ENCODE results near the gene PECR.

PECR gene

DNA sequence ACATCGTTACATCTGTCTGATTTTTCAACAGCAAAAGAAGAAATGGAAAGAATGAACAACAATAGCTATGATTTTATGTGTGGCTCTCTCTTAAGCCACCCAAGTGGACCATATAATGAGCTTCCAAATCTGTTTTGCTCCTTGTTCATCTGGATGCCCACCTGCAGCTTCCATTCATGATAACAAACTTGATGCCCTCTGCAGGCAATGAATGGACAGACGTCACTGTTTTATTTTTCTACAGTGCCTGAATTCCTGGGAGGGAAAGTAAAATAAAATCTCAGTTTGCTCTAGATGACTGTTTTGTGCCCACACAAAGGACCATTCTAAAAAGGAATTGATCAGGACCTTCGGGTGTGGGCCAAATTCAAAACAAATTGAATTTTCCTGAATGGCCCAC is 73.2 kb downstream of the PECR start:
- no peaks in the 10 kb centered on the region for H3K9me3 ChIP-seq (ENCODE audit: insufficient read depth, low read length)
- peaks cover under 1% of the 10 kb centered on the region for H3K4me1 ChIP-seq (ENCODE audit: insufficient read depth, insufficient read length)
- no peaks in the 10 kb centered on the region for H3K27me3 ChIP-seq (ENCODE audit: insufficient read depth, insufficient read length)
- DNase-seq (ENCODE audit: low read depth, low spot score) = no peak
- H3K36me3 ChIP-seq (ENCODE audit: insufficient read depth, insufficient read length, low read length) = no peaks in the 10 kb centered on the region
- H3K9ac ChIP-seq (ENCODE audit: insufficient read length, low read depth) = no peak overlapping the region
- H3K4me3 ChIP-seq (ENCODE audit: insufficient read length, low read depth) = no peak overlapping the region
- TF ChIP-seq ZNF274 (IDR thresholded peaks at IDR 0.05; ENCODE audit: low read depth, low read length) = no peak
- TF ChIP-seq SUZ12 (IDR thresholded peaks at IDR 0.05; ENCODE audit: extremely low read depth, insufficient read depth, insufficient read length) = no peak
- TF ChIP-seq YY1 (IDR thresholded peaks at IDR 0.05; ENCODE audit: insufficient read depth, insufficient read length) = no peak

DNA sequence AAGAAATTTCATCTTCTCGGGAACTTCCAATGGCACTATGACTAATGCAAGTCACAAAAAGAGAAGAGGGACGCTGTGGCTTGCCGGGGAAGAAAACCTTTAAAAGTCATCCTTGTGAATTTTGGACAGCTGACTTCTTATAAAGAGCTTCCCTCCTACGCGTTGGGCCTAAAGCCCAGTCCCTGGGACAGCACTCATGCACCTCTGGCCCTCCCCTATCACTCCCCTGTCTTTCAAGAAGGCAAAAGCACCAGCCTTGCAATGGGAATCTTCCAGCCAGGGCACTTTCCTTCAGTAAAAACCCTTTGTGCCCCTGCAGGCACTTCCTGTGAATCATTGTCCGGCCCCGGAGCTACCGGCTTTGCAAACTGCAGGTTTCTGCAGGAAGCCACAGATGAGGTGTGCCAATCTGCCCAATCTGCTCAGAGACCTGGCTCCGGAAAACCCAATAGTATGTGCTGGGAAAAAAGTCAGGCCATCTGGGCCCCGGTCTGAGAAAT is 75.4 kb downstream of the PECR start:
- Histone ChIP-seq H3K27me3 (ENCODE audit: insufficient read depth, insufficient read length) (no peaks in the 10 kb centered on the region), H3K9me3 (ENCODE audit: insufficient read depth, low read length) (no peaks in the 10 kb centered on the region), H3K4me3 (ENCODE audit: insufficient read length, low read depth) (no peak overlapping the region), H3K4me1 (ENCODE audit: insufficient read depth, insufficient read length) (peaks cover 8% of the 10 kb centered on the region), H3K36me3 (ENCODE audit: insufficient read depth, insufficient read length, low read length) (no peaks in the 10 kb centered on the region), H3K9ac (ENCODE audit: insufficient read length, low read depth) (no peak overlapping the region)
- no peak for DNase-seq (ENCODE audit: low read depth, low spot score)
- TF ChIP-seq YY1 (IDR thresholded peaks at IDR 0.05; ENCODE audit: insufficient read depth, insufficient read length) (no peak), ZNF274 (IDR thresholded peaks at IDR 0.05; ENCODE audit: low read depth, low read length) (no peak), SUZ12 (IDR thresholded peaks at IDR 0.05; ENCODE audit: extremely low read depth, insufficient read depth, insufficient read length) (no peak)

DNA sequence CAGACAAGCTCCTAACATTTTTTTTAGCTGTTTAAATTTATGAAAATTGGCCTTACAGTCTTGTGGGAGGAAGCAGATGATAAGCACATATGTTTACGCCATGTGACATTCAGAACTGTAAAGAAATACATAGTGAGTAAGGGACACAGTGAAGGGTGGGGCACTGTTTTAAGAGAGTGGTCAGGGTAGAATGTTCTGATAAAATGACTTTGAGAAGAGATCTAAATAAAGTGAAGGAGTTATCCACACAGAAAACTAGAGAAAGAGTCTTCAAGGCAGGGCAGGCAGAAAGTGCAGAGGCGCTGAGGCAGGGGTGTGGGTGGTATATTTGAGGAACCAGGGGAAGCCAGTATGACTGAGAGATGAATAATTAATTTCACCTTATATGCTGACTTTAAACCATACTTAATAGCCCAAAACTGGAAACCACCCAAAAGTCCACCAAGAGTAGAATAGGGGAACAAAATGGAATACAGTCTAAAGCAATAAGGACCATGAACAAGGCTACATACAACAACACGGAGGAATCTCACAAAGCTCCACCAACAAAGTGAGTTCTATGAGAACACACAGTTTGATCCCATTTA is 76.8 kb downstream of the PECR start:
- no peak for DNase-seq (ENCODE audit: low read depth, low spot score)
- H3K36me3 ChIP-seq (ENCODE audit: insufficient read depth, insufficient read length, low read length) = peaks cover 6% of the 10 kb centered on the region
- H3K27me3 ChIP-seq (ENCODE audit: insufficient read depth, insufficient read length) = no peaks in the 10 kb centered on the region
- no peak overlapping the region for H3K9ac ChIP-seq (ENCODE audit: insufficient read length, low read depth)
- H3K4me1 ChIP-seq (ENCODE audit: insufficient read depth, insufficient read length) = peaks cover 8% of the 10 kb centered on the region
- no peak for TF ChIP-seq YY1 (IDR thresholded peaks at IDR 0.05; ENCODE audit: insufficient read depth, insufficient read length)
- TF ChIP-seq ZNF274 (IDR thresholded peaks at IDR 0.05; ENCODE audit: low read depth, low read length) = no peak
- no peak for TF ChIP-seq SUZ12 (IDR thresholded peaks at IDR 0.05; ENCODE audit: extremely low read depth, insufficient read depth, insufficient read length)
- H3K9me3 ChIP-seq (ENCODE audit: insufficient read depth, low read length) = no peaks in the 10 kb centered on the region
- no peak overlapping the region for H3K4me3 ChIP-seq (ENCODE audit: insufficient read length, low read depth)

DNA sequence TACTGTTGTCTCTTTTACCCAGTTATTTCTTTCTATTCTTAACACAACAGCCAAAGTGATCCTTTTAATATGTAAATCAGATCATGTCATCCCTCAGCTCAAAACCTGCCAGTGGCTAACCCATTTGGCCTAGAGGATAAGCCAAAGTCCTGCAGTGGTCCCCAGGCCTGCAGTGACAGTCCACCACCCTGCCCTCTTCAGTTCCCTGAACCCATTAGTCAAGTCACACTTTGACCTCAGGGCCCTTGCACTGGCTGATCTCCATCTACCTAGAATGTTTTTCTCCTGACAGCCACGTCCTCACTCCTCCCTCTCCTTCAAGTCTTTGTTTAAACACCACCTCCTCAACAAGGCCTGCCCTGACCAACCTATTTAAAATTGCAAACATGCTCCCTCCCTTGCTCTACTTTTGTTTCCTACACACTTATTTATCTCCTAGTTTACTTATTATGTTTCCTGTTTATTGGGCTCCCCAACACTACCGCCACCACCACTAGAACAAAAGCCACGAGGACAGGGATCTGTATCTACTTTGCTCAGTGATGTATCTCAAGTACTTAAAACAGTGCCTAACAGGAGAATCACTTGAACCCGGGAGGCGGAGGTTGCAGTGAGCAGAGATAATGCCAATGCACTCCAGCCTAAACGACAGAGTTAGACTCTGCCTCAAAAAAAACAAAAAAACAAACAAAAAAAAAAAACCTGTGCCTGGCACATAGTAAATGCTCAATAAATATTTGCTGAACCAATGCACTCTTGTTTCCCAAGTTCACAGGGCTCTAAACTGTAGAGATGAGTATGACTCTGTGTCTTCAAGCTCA is 77.5 kb downstream of the PECR start:
- no peak for DNase-seq (ENCODE audit: low read depth, low spot score)
- no peak for TF ChIP-seq SUZ12 (IDR thresholded peaks at IDR 0.05; ENCODE audit: extremely low read depth, insufficient read depth, insufficient read length)
- TF ChIP-seq ZNF274 (IDR thresholded peaks at IDR 0.05; ENCODE audit: low read depth, low read length) = no peak
- no peak for TF ChIP-seq YY1 (IDR thresholded peaks at IDR 0.05; ENCODE audit: insufficient read depth, insufficient read length)
- H3K9ac ChIP-seq (ENCODE audit: insufficient read length, low read depth) = no peak overlapping the region
- H3K4me3 ChIP-seq (ENCODE audit: insufficient read length, low read depth) = no peak overlapping the region
- peaks cover 8% of the 10 kb centered on the region for H3K4me1 ChIP-seq (ENCODE audit: insufficient read depth, insufficient read length)
- H3K36me3 ChIP-seq (ENCODE audit: insufficient read depth, insufficient read length, low read length) = peaks cover 6% of the 10 kb centered on the region
- no peaks in the 10 kb centered on the region for H3K9me3 ChIP-seq (ENCODE audit: insufficient read depth, low read length)
- no peaks in the 10 kb centered on the region for H3K27me3 ChIP-seq (ENCODE audit: insufficient read depth, insufficient read length)

DNA sequence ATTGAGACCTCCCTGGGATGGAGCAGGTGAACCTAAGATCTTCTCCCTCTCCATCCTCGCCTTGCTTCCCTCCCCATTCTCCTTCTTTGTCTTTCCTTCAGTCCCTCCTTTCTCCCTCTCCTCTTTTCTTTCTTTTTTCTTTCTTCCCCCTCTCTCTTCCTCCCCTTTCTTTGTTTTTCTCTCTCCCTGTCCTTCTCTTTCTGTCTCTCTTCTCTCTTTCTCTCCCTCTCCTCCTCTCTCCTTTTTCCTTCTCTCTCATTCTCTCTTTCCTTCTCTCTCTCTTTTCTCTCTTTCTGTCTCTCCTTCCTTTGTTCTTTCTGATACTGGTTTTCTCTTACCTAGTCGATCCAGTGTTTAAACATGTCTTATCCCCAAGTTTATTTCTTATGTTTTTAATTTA is 78.9 kb downstream of the PECR start:
- Histone ChIP-seq H3K36me3 (ENCODE audit: insufficient read depth, insufficient read length, low read length) (peaks cover 8% of the 10 kb centered on the region), H3K4me1 (ENCODE audit: insufficient read depth, insufficient read length) (peaks cover 8% of the 10 kb centered on the region), H3K9me3 (ENCODE audit: insufficient read depth, low read length) (no peaks in the 10 kb centered on the region), H3K4me3 (ENCODE audit: insufficient read length, low read depth) (no peak overlapping the region), H3K9ac (ENCODE audit: insufficient read length, low read depth) (no peak overlapping the region), H3K27me3 (ENCODE audit: insufficient read depth, insufficient read length) (no peaks in the 10 kb centered on the region)
- no peak for TF ChIP-seq YY1 (IDR thresholded peaks at IDR 0.05; ENCODE audit: insufficient read depth, insufficient read length)
- no peak for TF ChIP-seq ZNF274 (IDR thresholded peaks at IDR 0.05; ENCODE audit: low read depth, low read length)
- no peak for TF ChIP-seq SUZ12 (IDR thresholded peaks at IDR 0.05; ENCODE audit: extremely low read depth, insufficient read depth, insufficient read length)
- DNase-seq (ENCODE audit: low read depth, low spot score) = no peak

DNA sequence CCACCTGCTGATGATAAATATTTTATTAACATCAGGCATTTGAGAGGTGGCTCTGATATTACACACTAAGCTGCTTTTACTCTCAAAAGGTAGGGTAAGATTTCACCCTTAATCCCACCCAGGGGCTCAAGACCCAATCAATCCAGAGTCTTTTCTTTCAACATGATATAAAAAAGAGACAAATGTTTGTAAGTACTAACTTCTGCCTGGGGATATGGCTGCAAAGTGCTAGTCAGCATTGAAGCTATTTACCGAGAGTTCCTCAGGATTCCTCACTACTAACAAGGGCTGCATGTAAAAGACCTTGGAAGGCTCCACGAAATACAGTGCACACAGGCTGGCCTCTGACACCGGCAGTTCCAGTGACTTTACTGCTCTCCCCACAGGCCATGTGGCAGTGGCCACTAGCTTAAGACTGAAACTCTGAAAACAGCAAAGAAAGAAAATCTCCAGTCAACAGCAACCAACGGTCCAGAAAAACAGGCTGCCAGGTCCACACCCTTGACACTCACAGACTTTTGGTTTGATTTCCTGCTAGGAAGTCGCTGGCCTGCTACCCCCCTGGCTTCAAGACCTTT is 79.4 kb downstream of the PECR start:
- no peaks in the 10 kb centered on the region for H3K27me3 ChIP-seq (ENCODE audit: insufficient read depth, insufficient read length)
- no peaks in the 10 kb centered on the region for H3K9me3 ChIP-seq (ENCODE audit: insufficient read depth, low read length)
- TF ChIP-seq SUZ12 (IDR thresholded peaks at IDR 0.05; ENCODE audit: extremely low read depth, insufficient read depth, insufficient read length) (no peak), YY1 (IDR thresholded peaks at IDR 0.05; ENCODE audit: insufficient read depth, insufficient read length) (no peak), ZNF274 (IDR thresholded peaks at IDR 0.05; ENCODE audit: low read depth, low read length) (no peak)
- H3K4me3 ChIP-seq (ENCODE audit: insufficient read length, low read depth) = no peak overlapping the region
- peaks cover 10% of the 10 kb centered on the region for H3K36me3 ChIP-seq (ENCODE audit: insufficient read depth, insufficient read length, low read length)
- peaks cover 8% of the 10 kb centered on the region for H3K4me1 ChIP-seq (ENCODE audit: insufficient read depth, insufficient read length)
- no peak for DNase-seq (ENCODE audit: low read depth, low spot score)
- H3K9ac ChIP-seq (ENCODE audit: insufficient read length, low read depth) = no peak overlapping the region
